Body of pancreas (tissue), 4 donors: ENCODE results near the gene CISD3. TPM values are rescaled to one million over a fixed set of nuclear protein-coding genes. Genes with fewer than 3 reads are reported as not detected.
A peak's percentile ranks its signal among the peaks of the same experiment; 100 is the strongest.

ENCODE experiments used
- ATAC-seq: fragments of 150-250 bp; one replicate; pipeline ENCODE4 v1.9.1; 2016
- DNase-seq, 4 donors: peaks; one replicate each; pipeline ENCODE4 v3.0.0-alpha.2; 2019
- H3K27ac ChIP-seq, 4 donors: fragments of 200-600 bp; sonication (generic); 1 replicate in 3 of 4; 2 replicates in 1 of 4; pipeline versions ENCODE4 v1.5.1 to v1.6.1; 2016 to 2019; ENCODE audit warnings: mild to moderate bottlenecking in 1 of 4, mixed read lengths in 1 of 4, moderate library complexity in 1 of 4
- H3K27me3 ChIP-seq, 2 donors: fragments of 200-600 bp; sonication (generic); one replicate each; pipeline ENCODE4 v1.6.0; 2016; ENCODE audit warnings: mild to moderate bottlenecking in 1 of 2
- H3K36me3 ChIP-seq, 2 donors: fragments of 200-600 bp; sonication (generic); replicated peaks in 1 of 2; 2 replicates each; pipeline ENCODE4 v1.5.1; 2016; ENCODE audit warnings: low read depth in 2 of 2; ENCODE audit not compliant: insufficient read depth in 1 of 2
- H3K4me1 ChIP-seq: fragments of 200-600 bp; sonication (generic); one replicate; pipeline ENCODE4 v1.6.0; 2016
- H3K4me3 ChIP-seq, 2 donors: fragments of 200-600 bp; sonication (generic); 1 replicate in 1 of 2; 2 replicates in 1 of 2; pipeline ENCODE4 v1.5.1; 2016 to 2019
- H3K9me3 ChIP-seq, 3 donors: fragments of 200-600 bp; sonication (generic); 1 replicate in 2 of 3; 2 replicates in 1 of 3; pipeline ENCODE4 v1.5.1; 2016
- POLR2A ChIP-seq, 3 donors: fragments of 450-650 bp; IDR thresholded peaks; one replicate each; pipeline ENCODE4 v1.6.1; 2016; ENCODE audit warnings: antibody characterized with exemption in 3 of 3, mild to moderate bottlenecking in 2 of 3
- WGBS, 2 donors: methylation state at CpG; one replicate each; pipeline ENCODE4 v1.1.5; 2017; 5-methylcytosine and 5-hydroxymethylcytosine counted together
- intact Hi-C: fragments of 100-400 bp; cut with DNase I; formaldehyde crosslinking; loops from one replicate; pipeline ENCODE4 v1.15.1; 2023
- total RNA-seq, 2 donors: library from RNA; depleted of rRNA; stranded (reverse); fragments of >200 nt; gene quantifications; one replicate each; pipeline ENCODE4 v1.1.0, GENCODE V29; 2016
- TF ChIP-seq, protein P1 (sequence below), 7 experiments: fragments of 450-650 bp in 4 of 7; fragments of 200-600 bp in 3 of 7; sonication (generic) in 3 of 7; IDR thresholded peaks; one replicate each; pipeline ENCODE4 v1.5.1; 2016 to 2019; ENCODE audit warnings: antibody characterized with exemption in 7 of 7

CISD3 gene
- total RNA-seq, 2 donors from 2014 or later = 11.2 TPM

DNA sequence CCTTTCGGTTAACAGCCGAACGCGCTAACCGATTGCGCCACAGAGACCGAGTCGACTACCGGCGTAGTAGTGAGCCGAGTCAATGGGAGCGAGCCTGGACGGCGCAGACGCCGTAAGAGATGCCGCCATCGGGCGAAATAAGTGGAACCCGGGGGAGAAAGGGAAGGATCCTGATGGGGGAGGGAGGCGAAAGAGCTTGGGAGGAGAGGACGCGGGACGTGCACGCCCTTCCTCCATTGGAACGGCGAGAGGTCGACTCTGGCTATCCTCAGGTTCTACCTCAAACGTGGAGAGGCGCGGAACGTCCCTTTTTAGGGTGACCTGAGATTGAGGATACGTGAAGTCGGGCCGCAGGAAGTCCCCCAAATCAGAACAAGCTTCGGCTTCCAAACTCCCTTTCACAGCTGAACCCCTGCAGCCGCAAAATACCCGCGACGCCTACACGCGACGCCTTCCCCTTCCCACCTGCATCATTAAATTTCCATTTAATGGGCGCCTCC is 21.7 kb downstream of the CISD3 start:
- Histone ChIP-seq H3K27me3 (no peaks in the 10 kb centered on the region), H3K27ac (peak overlapping the region; percentile 71 to 89 (median 86)), H3K36me3 (peaks cover 6 to 7% of the 10 kb centered on the region in 2 donors), H3K9me3 (no peaks in the 10 kb centered on the region), H3K4me1 (peaks cover 62% of the 10 kb centered on the region), H3K4me3 (peak overlapping the region in 1 of 2 donors; percentile 9)
- TF ChIP-seq, protein P1, sequence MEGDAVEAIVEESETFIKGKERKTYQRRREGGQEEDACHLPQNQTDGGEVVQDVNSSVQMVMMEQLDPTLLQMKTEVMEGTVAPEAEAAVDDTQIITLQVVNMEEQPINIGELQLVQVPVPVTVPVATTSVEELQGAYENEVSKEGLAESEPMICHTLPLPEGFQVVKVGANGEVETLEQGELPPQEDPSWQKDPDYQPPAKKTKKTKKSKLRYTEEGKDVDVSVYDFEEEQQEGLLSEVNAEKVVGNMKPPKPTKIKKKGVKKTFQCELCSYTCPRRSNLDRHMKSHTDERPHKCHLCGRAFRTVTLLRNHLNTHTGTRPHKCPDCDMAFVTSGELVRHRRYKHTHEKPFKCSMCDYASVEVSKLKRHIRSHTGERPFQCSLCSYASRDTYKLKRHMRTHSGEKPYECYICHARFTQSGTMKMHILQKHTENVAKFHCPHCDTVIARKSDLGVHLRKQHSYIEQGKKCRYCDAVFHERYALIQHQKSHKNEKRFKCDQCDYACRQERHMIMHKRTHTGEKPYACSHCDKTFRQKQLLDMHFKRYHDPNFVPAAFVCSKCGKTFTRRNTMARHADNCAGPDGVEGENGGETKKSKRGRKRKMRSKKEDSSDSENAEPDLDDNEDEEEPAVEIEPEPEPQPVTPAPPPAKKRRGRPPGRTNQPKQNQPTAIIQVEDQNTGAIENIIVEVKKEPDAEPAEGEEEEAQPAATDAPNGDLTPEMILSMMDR (IDR thresholded peaks at IDR 0.05) = no peak
- no peak for TF ChIP-seq POLR2A (IDR thresholded peaks at IDR 0.05)
- peak; percentile 33 for ATAC-seq
- intact Hi-C loops = no loop called here
- 0% methylated on average over 44 of the region's 44 CpGs for WGBS, 2 donors
- peak; percentile 84 to 88 (median 86) for DNase-seq

GRCh38 chr17:38752308-38753070 is 22.3 kb downstream of the CISD3 start, which contains the start of gene PSMB3:
Gene PSMB3 (plus strand): TSS chr17:38752741. CDS start chr17:38752827, 86 bp downstream.
- WGBS, 2 donors = 0% methylated on average over 19 to 44 of the region's 44 CpGs
- Histone ChIP-seq H3K4me1 (peaks cover 58% of the 10 kb centered on the region), H3K4me3 (peak within 1 kb of the TSS; percentile 66 to 86), H3K27me3 (no peaks in the 10 kb centered on the region), H3K36me3 (peaks cover 7 to 9% of the 10 kb centered on the region in 2 donors), H3K9me3 (no peaks in the 10 kb centered on the region), H3K27ac (peak within 1 kb of the TSS; percentile 81 to 89 (median 86))
- ATAC-seq = peak; percentile 93
- DNase-seq = peak; percentile 97 to 100 (median 98)
- TF ChIP-seq, protein P1 (IDR thresholded peaks at IDR 0.05) = no peak
- TF ChIP-seq POLR2A (IDR thresholded peaks at IDR 0.05) = peak in 2 of 3 donors; percentile 68 to 70
- intact Hi-C loops = no loop called here

- peak in 1 of 4 donors; percentile 26 for DNase-seq
- WGBS, 2 donors = 2 to 15% methylated on average over 9 to 22 of the region's 22 CpGs
- H3K4me1 ChIP-seq = peaks cover 58% of the 10 kb centered on the region
- peaks cover 7 to 13% of the 10 kb centered on the region in 2 donors for H3K36me3 ChIP-seq
- no peak for ATAC-seq
- intact Hi-C loops = no loop called here
- peak overlapping the region; percentile 66 to 86 for H3K4me3 ChIP-seq
- no peaks in the 10 kb centered on the region for H3K27me3 ChIP-seq
- no peaks in the 10 kb centered on the region for H3K9me3 ChIP-seq
- no peak for TF ChIP-seq POLR2A (IDR thresholded peaks at IDR 0.05)
- peak overlapping the region; percentile 28 to 89 (median 84) for H3K27ac ChIP-seq
Measured at GRCh38 chr17:38753071-38753506, 22.9 kb downstream of the CISD3 start.

- Histone ChIP-seq H3K9me3 (no peaks in the 10 kb centered on the region), H3K4me3 (no peak overlapping the region), H3K36me3 (peaks cover 0 to 45% of the 10 kb centered on the region in 2 donors), H3K27me3 (no peaks in the 10 kb centered on the region), H3K27ac (no peak overlapping the region), H3K4me1 (no peaks in the 10 kb centered on the region)
- intact Hi-C loops = no loop called here
- ATAC-seq (no peak), DNase-seq (no peak)
- WGBS, 2 donors = 86 to 87% methylated on average over 4 of the region's 4 CpGs
- TF ChIP-seq POLR2A (IDR thresholded peaks at IDR 0.05) = no peak
- TF ChIP-seq, protein P1 (IDR thresholded peaks at IDR 0.05) = no peak
Measured at GRCh38 chr17:38761612-38762011, 31.5 kb downstream of the CISD3 start.

DNA sequence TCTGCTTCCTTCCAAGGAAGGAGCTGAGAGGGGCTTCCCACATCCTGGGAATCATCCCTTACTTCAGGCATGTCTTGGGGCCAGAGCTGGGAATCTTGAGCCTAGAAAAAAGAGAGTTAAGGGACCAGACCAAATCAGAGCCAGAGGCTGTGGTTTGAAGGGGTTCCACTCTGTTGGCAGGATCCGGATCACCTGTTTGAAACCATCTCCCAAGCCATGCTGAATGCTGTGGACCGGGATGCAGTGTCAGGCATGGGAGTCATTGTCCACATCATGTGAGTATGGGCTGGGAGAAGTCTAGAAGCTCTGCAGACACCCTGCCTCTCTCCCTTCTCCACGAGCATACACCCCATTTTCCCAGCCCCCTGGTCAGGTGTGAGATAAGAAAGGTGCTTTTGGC is 32.1 kb downstream of the CISD3 start:
- DNase-seq (no peak), ATAC-seq (no peak)
- no peak overlapping the region for H3K4me3 ChIP-seq
- H3K4me1 ChIP-seq = no peaks in the 10 kb centered on the region
- H3K27me3 ChIP-seq = no peaks in the 10 kb centered on the region
- TF ChIP-seq, protein P1 (IDR thresholded peaks at IDR 0.05) = no peak
- TF ChIP-seq POLR2A (IDR thresholded peaks at IDR 0.05) = no peak
- peaks cover 0 to 44% of the 10 kb centered on the region in 2 donors for H3K36me3 ChIP-seq
- 70 to 78% methylated on average over 3 of the region's 3 CpGs for WGBS, 2 donors
- H3K27ac ChIP-seq = no peak overlapping the region
- intact Hi-C loops = no loop called here
- no peaks in the 10 kb centered on the region for H3K9me3 ChIP-seq
